ENCODE data around the gene ZNF215. TPM values are rescaled to one million over a fixed set of nuclear protein-coding genes. Genes with fewer than 3 reads are reported as not detected.

ZNF215 gene
- total and polyA plus RNA-seq, 2 of the 4 experiments (the other 2 are of a cell fraction), result 3.4 to 7.7 TPM

DNA sequence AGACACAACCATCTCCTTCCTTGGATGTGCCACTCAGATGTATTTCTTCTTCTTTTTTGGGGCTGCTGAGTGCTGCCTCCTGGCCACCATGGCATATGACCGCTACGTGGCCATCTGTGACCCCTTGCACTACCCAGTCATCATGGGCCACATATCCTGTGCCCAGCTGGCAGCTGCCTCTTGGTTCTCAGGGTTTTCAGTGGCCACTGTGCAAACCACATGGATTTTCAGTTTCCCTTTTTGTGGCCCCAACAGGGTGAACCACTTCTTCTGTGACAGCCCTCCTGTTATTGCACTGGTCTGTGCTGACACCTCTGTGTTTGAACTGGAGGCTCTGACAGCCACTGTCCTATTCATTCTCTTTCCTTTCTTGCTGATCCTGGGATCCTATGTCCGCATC, 49.3 kb upstream of the ZNF215 start:
- no peak overlapping the region for H2BK5ac ChIP-seq (ENCODE audit: low read depth, low read length, poor library complexity, severe bottlenecking)
- no peak overlapping the region for H3K4me2 ChIP-seq (ENCODE audit: low read depth, low read length)
- H3K79me1 ChIP-seq (ENCODE audit: low read depth in 1 of 2, low read length in 2 of 2), result no peaks in the 10 kb centered on the region
- H3K4me3 ChIP-seq (ENCODE audit: insufficient read depth, low read depth, low read length), result no peak overlapping the region
- no peak overlapping the region for H3K56ac ChIP-seq (ENCODE audit: extremely low read depth, insufficient read depth, low read length)
- POLR2A ChIA-PET (ENCODE audit: unreplicated experiment), result no interaction called here
- H3K27ac ChIP-seq (ENCODE audit: insufficient read depth, low read length), result no peak overlapping the region
- BruUV-seq (replicated peaks), result no TSS peak
- H3K4me1 ChIP-seq (ENCODE audit: control insufficient read depth, insufficient read depth, low read length), result no peaks in the 10 kb centered on the region
- intact Hi-C loops (cut with micrococcal nuclease), result no loop called here
- CTCF ChIA-PET, result no interaction called here
- DNase-seq (no peak), ATAC-seq (ENCODE audit: low read depth) (no peak)
- no peak overlapping the region for H3K23ac ChIP-seq (ENCODE audit: low read depth, low read length)
- no peak overlapping the region for H4K91ac ChIP-seq (ENCODE audit: insufficient read depth, low read depth, low read length)
- 47% methylated on average over 3 of the region's 3 CpGs; no CpG with 5 or more reads in 1 of the 2 experiments for WGBS, 2 experiments (ENCODE audit: extremely low coverage in 2 of 2, insufficient read length in 1 of 2)
- H3K9me1 ChIP-seq (ENCODE audit: insufficient read depth, low read length), result no peaks in the 10 kb centered on the region
- H4K8ac ChIP-seq (ENCODE audit: low read depth in 2 of 2, low read length in 2 of 2), result no peak overlapping the region
- H2AFZ ChIP-seq (replicated peaks; ENCODE audit: low read length, poor library complexity), result no peak overlapping the region
- H3K36me3 ChIP-seq (ENCODE audit: control insufficient read depth, insufficient read depth, low read length), result no peaks in the 10 kb centered on the region
- H3K9me3 ChIP-seq (ENCODE audit: control insufficient read depth, insufficient read depth, low read length), result peaks cover 3% of the 10 kb centered on the region; the same call in 1 of the 2 replicates
- no peak for TF ChIP-seq RAD21 (IDR thresholded peaks at IDR 0.05; ENCODE audit: low read length)
- H4K20me1 ChIP-seq (ENCODE audit: insufficient read depth, low read length), result no peaks in the 10 kb centered on the region
- dilution Hi-C loops (cut with HindIII; ENCODE audit: low sequenced_read_pairs, unreplicated experiment), result no loop called here
- no peak overlapping the region for H2BK120ac ChIP-seq (ENCODE audit: low read depth, low read length)
- no peaks in the 10 kb centered on the region for H3K27me3 ChIP-seq (ENCODE audit: control insufficient read depth, insufficient read depth, low read length)
- H3K14ac ChIP-seq (replicated peaks; ENCODE audit: low read depth, low read length), result no peak overlapping the region
- H2BK15ac ChIP-seq (ENCODE audit: low read depth, low read length), result no peak overlapping the region
- H2AK9ac ChIP-seq (replicated peaks; ENCODE audit: low read depth, low read length, poor library complexity), result no peak overlapping the region
- H3K9ac ChIP-seq (ENCODE audit: low read depth, low read length), result no peak overlapping the region
- in situ Hi-C loops (cut with MboI; ENCODE audit: low sequenced_read_pairs), result no loop called here
- no peak overlapping the region for H3K18ac ChIP-seq (ENCODE audit: low read depth, low read length)
- H2BK20ac ChIP-seq (ENCODE audit: low read depth, low read length), result no peak overlapping the region
- H3K4ac ChIP-seq (ENCODE audit: low read depth, low read length), result no peak overlapping the region
- no peak overlapping the region for H2AK5ac ChIP-seq (ENCODE audit: low read depth, low read length)
- H4K5ac ChIP-seq (ENCODE audit: low read depth, low read length), result no peak overlapping the region

All from IMR-90 (cell line).